ENCODE results near the gene GABPA. TPM values are rescaled to one million over a fixed set of nuclear protein-coding genes. Genes with fewer than 3 reads are reported as not detected.
A peak's percentile ranks its signal among the peaks of the same experiment; 100 is the strongest.
"Not testable (repeated sequence)": the region's sequence is repeated elsewhere in the genome, so short reads cannot be mapped to it uniquely, and the experiment has no call there.

Gene GABPA
- total and polyA plus RNA-seq, 7 experiments from 2014 or later, result 21.7 to 31.9 (median 25.1) TPM

DNA sequence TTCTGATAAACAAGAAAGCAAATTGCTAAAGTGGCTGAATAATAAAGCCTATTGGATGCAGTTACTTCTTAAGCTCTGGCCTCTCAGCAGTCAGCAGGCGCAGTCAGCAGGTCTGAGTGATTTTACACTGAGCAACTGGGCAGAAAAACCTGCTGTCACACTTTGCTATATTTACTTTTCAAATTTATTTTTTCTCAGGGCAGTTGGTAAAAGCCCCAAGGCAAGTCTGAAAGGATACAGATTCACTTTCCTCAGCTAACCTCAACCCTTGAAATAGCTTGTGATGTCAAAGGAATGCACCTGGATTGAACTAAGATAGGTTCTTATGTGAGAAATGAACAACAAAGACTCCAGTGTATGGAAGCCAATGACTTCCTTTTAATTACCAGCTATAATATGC is 34.0 kb upstream of the GABPA start:
- H3K9me3 Mint-ChIP-seq, result peaks cover 0 to 2% (median 0%) of the 10 kb centered on the region in 11 donors
- H3K9me3 ChIP-seq (ENCODE audit: control insufficient read depth in 2 of 3, low read length in 3 of 3), result no peaks in the 10 kb centered on the region

DNA sequence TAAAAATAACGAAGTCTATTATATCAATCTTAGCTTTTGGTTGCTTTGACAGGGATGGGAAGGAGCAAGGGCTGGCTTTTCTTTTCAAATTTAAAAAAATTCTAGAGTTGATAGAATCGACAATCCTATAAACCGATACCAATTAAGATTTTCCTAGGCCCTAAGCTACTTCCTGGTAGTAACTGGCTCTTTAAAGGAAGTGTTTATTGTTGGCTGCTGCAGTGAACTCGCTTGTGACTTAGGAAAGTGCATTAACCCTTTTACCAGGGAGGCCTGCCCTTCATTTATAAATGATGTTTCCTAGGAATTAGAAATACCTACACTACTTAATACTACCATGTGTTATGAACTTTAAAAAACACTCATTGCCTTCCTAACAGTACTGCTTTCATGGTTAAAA is 33.2 kb upstream of the GABPA start:
- DNase-seq, result no peak
- Histone ChIP-seq H3K36me3 (ENCODE audit: control insufficient read depth in 2 of 3, insufficient read depth in 3 of 3, low read length in 3 of 3) (no peaks in the 10 kb centered on the region), H3K4me1 (ENCODE audit: control insufficient read depth in 2 of 2, insufficient read depth in 2 of 2, low read length in 2 of 2) (no peaks in the 10 kb centered on the region), H3K4me3 (ENCODE audit: low read length) (no peak overlapping the region), H3K27me3 (ENCODE audit: control insufficient read depth in 2 of 2, insufficient read depth in 2 of 2, low read length in 2 of 2) (no peaks in the 10 kb centered on the region), H3K27ac (ENCODE audit: low read depth, low read length) (no peak overlapping the region), H3K9me3 (ENCODE audit: control insufficient read depth in 2 of 3, low read length in 3 of 3) (no peaks in the 10 kb centered on the region)
- intact Hi-C loops (cut with micrococcal nuclease), result no loop called here
- ChIA-PET POLR2A (no interaction called here), CTCF (interaction anchor here (0.9 kb wide), 1 partner anchor 94 kb away, joined by 3 read pairs; no protein-coding TSS in a partner anchor)
- Mint-ChIP-seq H3K9me3 (peaks cover 0 to 2% (median 0%) of the 10 kb centered on the region in 11 donors), H3K27ac (no peak overlapping the region), H3K27me3 (peaks cover 0 to 3% (median 0%) of the 10 kb centered on the region in 5 donors), H3K4me1 (no peaks in the 10 kb centered on the region), H3K36me3 (no peaks in the 10 kb centered on the region), H3K4me3 (no peak overlapping the region)
- ATAC-seq, result no peak

More for the DNA sequence above, 34.0 kb upstream of the GABPA start:
- ATAC-seq, result no peak
- CTCF ChIA-PET, result interaction anchor here (0.8 to 1.1 kb wide), 2 partner anchors 83 to 93 kb away, joined by 3 to 4 read pairs; no protein-coding TSS in a partner anchor
- Histone ChIP-seq H3K4me1 (ENCODE audit: control insufficient read depth in 2 of 2, insufficient read depth in 2 of 2, low read length in 2 of 2) (no peaks in the 10 kb centered on the region), H3K4me3 (ENCODE audit: low read length) (no peak overlapping the region), H3K27me3 (ENCODE audit: control insufficient read depth in 2 of 2, insufficient read depth in 2 of 2, low read length in 2 of 2) (no peaks in the 10 kb centered on the region), H3K36me3 (ENCODE audit: control insufficient read depth in 2 of 3, insufficient read depth in 3 of 3, low read length in 3 of 3) (no peaks in the 10 kb centered on the region), H3K27ac (ENCODE audit: low read depth, low read length) (no peak overlapping the region)
- Mint-ChIP-seq H3K4me3 (no peak overlapping the region), H3K4me1 (no peaks in the 10 kb centered on the region), H3K36me3 (no peaks in the 10 kb centered on the region), H3K27me3 (peaks cover 0 to 3% (median 0%) of the 10 kb centered on the region in 5 donors), H3K27ac (no peak overlapping the region)
- intact Hi-C loops (cut with micrococcal nuclease), result no loop called here
- no peak for DNase-seq
- POLR2A ChIA-PET, result no interaction called here

DNA sequence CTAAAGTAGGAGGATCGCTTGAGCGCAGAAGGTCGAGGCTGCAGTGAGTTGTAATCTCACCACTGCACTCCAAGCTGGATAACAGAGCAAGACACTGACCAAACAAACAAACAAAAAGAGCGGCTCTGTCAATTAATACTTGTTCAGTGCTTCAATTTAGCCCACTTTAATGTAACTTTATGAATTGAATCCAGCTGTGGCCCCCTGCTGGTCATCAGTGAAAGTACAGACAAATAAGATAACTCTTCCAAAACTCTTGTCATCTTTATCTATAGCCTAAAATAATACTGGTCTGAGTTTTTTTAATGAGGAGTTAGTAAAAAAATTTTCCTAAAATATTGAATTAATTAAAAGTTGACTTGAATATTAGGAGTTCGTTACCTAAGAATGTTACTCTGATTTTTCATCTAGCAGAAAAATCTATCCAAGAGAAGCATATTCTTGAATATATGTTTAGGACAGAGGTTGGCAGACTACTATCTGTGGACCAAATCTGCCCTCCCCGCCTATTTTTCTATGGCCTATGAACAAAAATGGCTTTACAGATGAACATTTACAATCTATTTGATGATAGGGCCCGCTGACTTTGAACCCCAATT is 26.2 kb upstream of the GABPA start:
- ChIA-PET CTCF (interaction anchor here (2.5 kb wide), 1 partner anchor 99 kb away, joined by 31 read pairs; the partner anchor contains the start of gene MRPL39), POLR2A (interaction anchor here (2.5 kb wide), 1 partner anchor 100 kb away, joined by 9 read pairs; the partner anchor contains the start of gene MRPL39)
- Mint-ChIP-seq H3K4me3 (no peak overlapping the region), H3K27me3 (no peaks in the 10 kb centered on the region), H3K9me3 (no peaks in the 10 kb centered on the region), H3K4me1 (peaks cover 0 to 5% (median 0%) of the 10 kb centered on the region in 7 donors), H3K27ac (no peak overlapping the region), H3K36me3 (no peaks in the 10 kb centered on the region)
- DNase-seq (peak in 8 of 9 donors; percentile 17 to 56 (median 39)), ATAC-seq (peak; percentile 67)
- H3K27me3 ChIP-seq (ENCODE audit: control insufficient read depth in 2 of 2, insufficient read depth in 2 of 2, low read length in 2 of 2), result no peaks in the 10 kb centered on the region
- H3K4me1 ChIP-seq (ENCODE audit: control insufficient read depth in 2 of 2, insufficient read depth in 2 of 2, low read length in 2 of 2), result no peaks in the 10 kb centered on the region
- no peak overlapping the region for H3K4me3 ChIP-seq (ENCODE audit: low read length)
- no peaks in the 10 kb centered on the region for H3K9me3 ChIP-seq (ENCODE audit: control insufficient read depth in 2 of 3, low read length in 3 of 3)
- H3K36me3 ChIP-seq (ENCODE audit: control insufficient read depth in 2 of 3, insufficient read depth in 3 of 3, low read length in 3 of 3), result no peaks in the 10 kb centered on the region
- H3K27ac ChIP-seq (ENCODE audit: low read depth, low read length), result no peak overlapping the region
- intact Hi-C loops (cut with micrococcal nuclease), result loop anchor here (1.0 kb wide), 3 partner anchors 27 to 287 kb away; no protein-coding TSS in a partner anchor

DNA sequence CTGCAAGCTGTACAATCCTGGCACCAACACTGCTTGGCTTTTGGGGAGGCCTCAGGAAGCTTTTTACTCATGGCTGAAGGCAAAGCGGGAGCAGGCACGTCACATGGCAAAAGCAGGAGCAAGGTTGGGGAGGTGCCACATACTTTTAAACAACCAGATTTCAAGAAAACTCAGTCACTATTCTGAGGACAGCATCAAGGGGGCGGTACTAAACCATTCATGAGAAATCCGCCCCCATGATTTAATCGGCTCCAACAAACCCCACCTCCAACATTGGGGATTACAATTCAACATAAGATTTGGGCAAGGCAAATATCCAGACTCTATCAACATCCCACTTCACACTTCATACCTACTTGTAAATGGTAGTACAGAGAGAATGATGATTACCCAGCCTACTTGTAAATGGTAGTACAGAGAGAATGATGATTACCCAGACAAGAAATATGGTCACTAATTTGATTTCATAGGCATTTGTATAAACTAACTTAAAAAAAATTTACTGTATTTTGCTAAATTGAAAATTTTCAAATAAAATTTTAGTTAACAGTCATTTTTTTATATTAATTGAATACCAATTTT is 25.0 kb upstream of the GABPA start:
- Mint-ChIP-seq H3K9me3 (no peaks in the 10 kb centered on the region), H3K4me1 (peaks cover 0 to 5% (median 0%) of the 10 kb centered on the region in 7 donors), H3K27ac (no peak overlapping the region), H3K36me3 (no peaks in the 10 kb centered on the region), H3K27me3 (no peaks in the 10 kb centered on the region), H3K4me3 (no peak overlapping the region)
- Histone ChIP-seq H3K4me1 (ENCODE audit: control insufficient read depth in 2 of 2, insufficient read depth in 2 of 2, low read length in 2 of 2) (no peaks in the 10 kb centered on the region), H3K4me3 (ENCODE audit: low read length) (no peak overlapping the region), H3K36me3 (ENCODE audit: control insufficient read depth in 2 of 3, insufficient read depth in 3 of 3, low read length in 3 of 3) (no peaks in the 10 kb centered on the region), H3K9me3 (ENCODE audit: control insufficient read depth in 2 of 3, low read length in 3 of 3) (no peaks in the 10 kb centered on the region), H3K27me3 (ENCODE audit: control insufficient read depth in 2 of 2, insufficient read depth in 2 of 2, low read length in 2 of 2) (no peaks in the 10 kb centered on the region), H3K27ac (ENCODE audit: low read depth, low read length) (no peak overlapping the region)
- ChIA-PET POLR2A (no interaction called here), CTCF (interaction anchor here (1.0 to 1.2 kb wide), 2 partner anchors 17 to 101 kb away, joined by 3 read pairs; no protein-coding TSS in a partner anchor)
- no peak for ATAC-seq
- intact Hi-C loops (cut with micrococcal nuclease), result no loop called here
- DNase-seq, result no peak

DNA sequence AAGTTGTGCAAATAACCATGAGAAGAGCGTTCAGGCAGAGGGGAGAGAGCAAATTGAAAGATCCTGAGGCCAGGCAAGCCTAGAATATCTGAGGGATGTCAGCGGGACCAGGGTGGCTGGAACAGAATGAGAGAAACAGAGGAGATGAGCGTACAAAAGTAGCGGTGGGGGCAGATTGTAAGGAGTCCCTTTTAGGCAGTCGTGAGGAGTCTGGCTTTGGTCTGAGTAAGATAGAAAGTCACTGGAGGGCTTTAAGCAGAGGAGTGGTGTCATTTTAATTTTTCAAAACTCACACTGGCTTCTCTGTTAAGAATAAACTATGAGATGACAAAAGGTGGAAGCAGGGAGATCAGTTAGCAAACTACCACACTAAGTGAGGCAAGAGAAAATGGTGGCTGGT is 24.2 kb upstream of the GABPA start:
- H3K9me3 Mint-ChIP-seq, result no peaks in the 10 kb centered on the region
- H3K4me3 Mint-ChIP-seq, result no peak overlapping the region
- intact Hi-C loops (cut with micrococcal nuclease), result no loop called here
- H3K4me1 Mint-ChIP-seq, result peaks cover 0 to 5% (median 0%) of the 10 kb centered on the region in 7 donors
- no peaks in the 10 kb centered on the region for H3K36me3 Mint-ChIP-seq
- no peak for ATAC-seq
- H3K4me3 ChIP-seq (ENCODE audit: low read length), result no peak overlapping the region
- H3K27me3 ChIP-seq (ENCODE audit: control insufficient read depth in 2 of 2, insufficient read depth in 2 of 2, low read length in 2 of 2), result no peaks in the 10 kb centered on the region
- no peak overlapping the region for H3K27ac ChIP-seq (ENCODE audit: low read depth, low read length)
- H3K27me3 Mint-ChIP-seq, result no peaks in the 10 kb centered on the region
- no peak for DNase-seq
- H3K27ac Mint-ChIP-seq, result peak overlapping the region in 3 of 9 donors; percentile 19 to 56 (median 56)
- ChIA-PET POLR2A (no interaction called here), CTCF (interaction anchor here (1.0 kb wide), 1 partner anchor 17 kb away, joined by 3 read pairs; no protein-coding TSS in a partner anchor)
- no peaks in the 10 kb centered on the region for H3K9me3 ChIP-seq (ENCODE audit: control insufficient read depth in 2 of 3, low read length in 3 of 3)
- H3K4me1 ChIP-seq (ENCODE audit: control insufficient read depth in 2 of 2, insufficient read depth in 2 of 2, low read length in 2 of 2), result no peaks in the 10 kb centered on the region
- H3K36me3 ChIP-seq (ENCODE audit: control insufficient read depth in 2 of 3, insufficient read depth in 3 of 3, low read length in 3 of 3), result no peaks in the 10 kb centered on the region

DNA sequence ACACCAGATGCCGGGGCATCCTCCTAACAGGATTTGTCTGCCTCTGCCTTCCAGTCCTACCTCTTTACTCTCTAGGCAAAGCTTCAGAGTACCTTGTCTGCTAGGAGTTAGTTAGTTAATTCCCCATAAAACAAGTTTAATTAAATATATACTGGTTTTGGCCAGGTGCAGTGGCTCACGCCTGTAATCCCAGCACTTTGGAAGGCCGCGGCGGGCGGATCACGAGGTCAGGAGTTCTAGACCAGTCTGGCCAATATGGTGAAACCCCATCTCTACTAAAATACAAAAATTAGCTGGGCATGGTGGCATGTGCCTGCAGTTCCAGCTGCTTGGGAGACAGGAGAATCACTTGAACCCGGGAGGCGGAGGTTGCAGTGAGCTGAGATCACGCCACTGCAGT is 20.7 kb upstream of the GABPA start:
- H3K9me3 Mint-ChIP-seq; ATAC-seq; H3K27me3 ChIP-seq (ENCODE audit: control insufficient read depth in 2 of 2, insufficient read depth in 2 of 2, low read length in 2 of 2); H3K27me3 Mint-ChIP-seq; H3K4me3 ChIP-seq (ENCODE audit: low read length); H3K4me3 Mint-ChIP-seq; intact Hi-C loops (cut with micrococcal nuclease); H3K27ac Mint-ChIP-seq; H3K4me1 ChIP-seq (ENCODE audit: control insufficient read depth in 2 of 2, insufficient read depth in 2 of 2, low read length in 2 of 2); H3K36me3 ChIP-seq (ENCODE audit: control insufficient read depth in 2 of 3, insufficient read depth in 3 of 3, low read length in 3 of 3); H3K36me3 Mint-ChIP-seq; H3K9me3 ChIP-seq (ENCODE audit: control insufficient read depth in 2 of 3, low read length in 3 of 3); POLR2A ChIA-PET; H3K27ac ChIP-seq (ENCODE audit: low read depth, low read length); H3K4me1 Mint-ChIP-seq; DNase-seq: not testable (repeated sequence)
- CTCF ChIA-PET, result interaction anchor here (1.3 kb wide), 1 partner anchor 13 kb away, joined by 3 read pairs; no protein-coding TSS in a partner anchor

Measured in naive thymus-derived CD4-positive, alpha-beta T cell (primary cell).